M059J (cell line): ENCODE measurements around the gene CACNA1I. TPM values are rescaled to one million over a fixed set of nuclear protein-coding genes. Genes with fewer than 3 reads are reported as not detected.

Experiments
- DNase-seq: peaks from one replicate; pipeline ENCODE4 v3.0.0-alpha.2; 2012; ENCODE audit warnings: low read depth
- total RNA-seq: library from RNA; depleted of rRNA; stranded (reverse); fragments of >200 nt; shearing (Covaris generic); gene quantifications from 2 replicates; pipeline ENCODE4 v1.2.3, GENCODE V29; 2014

Gene CACNA1I
- total RNA-seq, 1 experiment from 2014 or later: 0.02 TPM

GRCh38 chr22:39693943-39694500 lies 123.5 kb downstream of the CACNA1I start:
- DNase-seq: no peak

GRCh38 chr22:39697790-39698430 lies 127.4 kb downstream of the CACNA1I start:
- DNase-seq: no peak

GRCh38 chr22:39699631-39700360 lies 129.2 kb downstream of the CACNA1I start:
- no peak for DNase-seq

GRCh38 chr22:39700565-39700964 lies 130.0 kb downstream of the CACNA1I start:
- DNase-seq: no peak

- no peak for DNase-seq
These were observed 132.5 kb downstream of the CACNA1I start for GRCh38 chr22:39703091-39703490.

GRCh38 chr22:39703928-39704639 lies 133.5 kb downstream of the CACNA1I start:
- no peak for DNase-seq

GRCh38 chr22:39705386-39705785 lies 134.8 kb downstream of the CACNA1I start:
- no peak for DNase-seq

- DNase-seq: no peak
These were observed 136.0 kb downstream of the CACNA1I start for GRCh38 chr22:39706376-39707140.

GRCh38 chr22:39707351-39707750 lies 136.8 kb downstream of the CACNA1I start:
- no peak for DNase-seq

- no peak for DNase-seq
These were observed 137.3 kb downstream of the CACNA1I start for GRCh38 chr22:39707816-39708215.

GRCh38 chr22:39710380-39711150 lies 140.0 kb downstream of the CACNA1I start:
- DNase-seq: no peak

GRCh38 chr22:39712081-39712480 lies 141.5 kb downstream of the CACNA1I start:
- no peak for DNase-seq

- no peak for DNase-seq
These were observed 142.4 kb downstream of the CACNA1I start for GRCh38 chr22:39712751-39713525.

- no peak for DNase-seq
These were observed 143.3 kb downstream of the CACNA1I start for GRCh38 chr22:39713799-39714290.

GRCh38 chr22:39714321-39714720 lies 143.8 kb downstream of the CACNA1I start:
- no peak for DNase-seq

- no peak for DNase-seq
These were observed 145.4 kb downstream of the CACNA1I start for GRCh38 chr22:39715778-39716495.

- DNase-seq: no peak
These were observed 146.0 kb downstream of the CACNA1I start for GRCh38 chr22:39716534-39716933.

- DNase-seq: no peak
These were observed 146.5 kb downstream of the CACNA1I start for GRCh38 chr22:39717099-39717498.

GRCh38 chr22:39718206-39718605 lies 147.7 kb downstream of the CACNA1I start:
- no peak for DNase-seq
